ENCODE data around the gene GPR55.

Gene GPR55

GRCh38 chr2:230964136-230964730 is 39.2 kb upstream of the GPR55 start:
- no peak for TF ChIP-seq CTCF (conservative IDR thresholded peaks at IDR 0.05; ENCODE audit: low read length)
- no peak for DNase-seq (ENCODE audit: low read depth)
- H3K4me3 ChIP-seq (ENCODE audit: low read length), result no peak overlapping the region

- peak; percentile 36 for DNase-seq (ENCODE audit: low read depth)
- no peak overlapping the region for H3K4me3 ChIP-seq (ENCODE audit: low read length)
- no peak for TF ChIP-seq CTCF (conservative IDR thresholded peaks at IDR 0.05; ENCODE audit: low read length)
Observed at GRCh38 chr2:230961091-230961491, 36.0 kb upstream of the GPR55 start.

- DNase-seq (ENCODE audit: low read depth), result no peak
- TF ChIP-seq CTCF (conservative IDR thresholded peaks at IDR 0.05; ENCODE audit: low read length), result no peak
- no peak overlapping the region for H3K4me3 ChIP-seq (ENCODE audit: low read length)
Observed at GRCh38 chr2:230960026-230960425, 35.0 kb upstream of the GPR55 start.

GRCh38 chr2:230958820-230959756 is 34.0 kb upstream of the GPR55 start:
- TF ChIP-seq CTCF (conservative IDR thresholded peaks at IDR 0.05; ENCODE audit: low read length), result no peak
- no peak for DNase-seq (ENCODE audit: low read depth)
- no peak overlapping the region for H3K4me3 ChIP-seq (ENCODE audit: low read length)

GRCh38 chr2:230957756-230958391 is 32.8 kb upstream of the GPR55 start:
- peak overlapping the region; percentile 45 for H3K4me3 ChIP-seq (ENCODE audit: low read length)
- no peak for TF ChIP-seq CTCF (conservative IDR thresholded peaks at IDR 0.05; ENCODE audit: low read length)
- no peak for DNase-seq (ENCODE audit: low read depth)

GRCh38 chr2:230956827-230957755 is 32.0 kb upstream of the GPR55 start:
- H3K4me3 ChIP-seq (ENCODE audit: low read length), result peak overlapping the region; percentile 45
- no peak for TF ChIP-seq CTCF (conservative IDR thresholded peaks at IDR 0.05; ENCODE audit: low read length)
- DNase-seq (ENCODE audit: low read depth), result peak; percentile 34
